Measurements from ENCODE around the gene JMJD8.

- TF ChIP-seq CTCF (IDR thresholded peaks at IDR 0.05) = no peak
- TF ChIP-seq POLR2A (IDR thresholded peaks at IDR 0.05) = no peak
These were observed 7.6 kb downstream of the JMJD8 start for GRCh38 chr16:676565-676902.
